ENCODE results near the gene CLASP1.

The CLASP1 gene

GRCh38 chr2:121468936-121469335 is 180.3 kb downstream of the CLASP1 start:
- ChIA-PET CTCF (interaction anchor here (1.1 to 1.8 kb wide), 4 partner anchors 10 to 29 kb away, joined by 3 to 4 read pairs (median 3); no protein-coding TSS in a partner anchor), POLR2A (no interaction called here)
- no peaks in the 10 kb centered on the region for H3K9me3 ChIP-seq (ENCODE audit: control extremely low read depth in 1 of 5, control insufficient read depth in 4 of 5, insufficient read depth in 2 of 5, low read depth in 1 of 5, low read length in 4 of 5)
- peaks cover 25 to 40% (median 31%) of the 10 kb centered on the region in 4 experiments for H3K36me3 ChIP-seq (ENCODE audit: control insufficient read depth in 4 of 4, insufficient read depth in 4 of 4, low read length in 3 of 4)
- no peak overlapping the region for H3K27ac ChIP-seq (ENCODE audit: insufficient read depth in 1 of 2, low read depth in 1 of 2, low read length in 2 of 2, poor library complexity in 1 of 2, severe bottlenecking in 2 of 2)
- DNase-seq: no peak
- H3K27me3 ChIP-seq (replicated peaks in 2 of 5; ENCODE audit: control insufficient read depth in 4 of 5, insufficient read depth in 5 of 5, low read length in 4 of 5): no peaks in the 10 kb centered on the region
- H3K4me3 ChIP-seq (ENCODE audit: control insufficient read depth in 1 of 7, extremely low read depth in 1 of 7, insufficient read depth in 4 of 7, low read depth in 2 of 7, low read length in 6 of 7): no peak overlapping the region
- peaks cover 0 to 3% (median 0%) of the 10 kb centered on the region in 4 experiments for H3K4me1 ChIP-seq (ENCODE audit: control extremely low read depth in 1 of 4, control insufficient read depth in 4 of 4, insufficient read depth in 4 of 4, low read length in 3 of 4)
- WGBS (ENCODE audit: insufficient coverage): 91% methylated on average over 5 of the region's 6 CpGs

DNA sequence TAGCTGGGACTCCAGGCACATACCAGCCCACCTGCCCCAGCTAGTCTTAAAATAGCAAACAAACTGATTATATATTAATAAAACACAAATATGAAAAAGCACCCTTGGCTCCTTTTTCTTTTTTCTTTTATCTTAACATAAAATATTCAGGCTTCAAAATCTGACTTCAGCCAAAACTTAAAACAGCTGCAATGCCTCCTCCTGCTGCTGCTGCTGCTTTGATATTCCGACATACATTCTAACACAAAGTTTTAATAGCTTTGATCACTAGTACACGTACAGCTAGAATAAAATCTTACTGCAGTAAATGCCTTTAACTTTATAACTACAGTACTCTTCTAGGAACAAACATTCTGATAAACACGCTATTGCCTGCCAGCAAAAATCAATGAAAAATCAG is 190.0 kb downstream of the CLASP1 start:
- CTCF ChIA-PET: interaction anchor here (1.0 to 1.8 kb wide), 2 partner anchors 9 to 14 kb away, joined by 3 to 4 read pairs; no protein-coding TSS in a partner anchor
- POLR2A ChIA-PET: no interaction called here
- H3K9me3 ChIP-seq (ENCODE audit: control extremely low read depth in 1 of 5, control insufficient read depth in 4 of 5, insufficient read depth in 2 of 5, low read depth in 1 of 5, low read length in 4 of 5): no peaks in the 10 kb centered on the region
- H3K4me3 ChIP-seq (ENCODE audit: control insufficient read depth in 1 of 7, extremely low read depth in 1 of 7, insufficient read depth in 4 of 7, low read depth in 2 of 7, low read length in 6 of 7): no peak overlapping the region
- H3K4me1 ChIP-seq (ENCODE audit: control extremely low read depth in 1 of 4, control insufficient read depth in 4 of 4, insufficient read depth in 4 of 4, low read length in 3 of 4): no peaks in the 10 kb centered on the region
- no peak for DNase-seq
- no peak overlapping the region for H3K27ac ChIP-seq (ENCODE audit: insufficient read depth in 1 of 2, low read depth in 1 of 2, low read length in 2 of 2, poor library complexity in 1 of 2, severe bottlenecking in 2 of 2)
- 100% methylated on average over 1 of the region's 3 CpGs for WGBS (ENCODE audit: insufficient coverage)
- H3K27me3 ChIP-seq (replicated peaks in 2 of 5; ENCODE audit: control insufficient read depth in 4 of 5, insufficient read depth in 5 of 5, low read length in 4 of 5): no peaks in the 10 kb centered on the region
- peaks cover 19 to 57% (median 41%) of the 10 kb centered on the region in 4 experiments for H3K36me3 ChIP-seq (ENCODE audit: control insufficient read depth in 4 of 4, insufficient read depth in 4 of 4, low read length in 3 of 4)

GRCh38 chr2:121456325-121456724 is 192.9 kb downstream of the CLASP1 start:
- POLR2A ChIA-PET: interaction anchor here (0.6 kb wide), 1 partner anchor 348 kb away, joined by 3 read pairs; no protein-coding TSS in a partner anchor
- peaks cover 25 to 57% (median 42%) of the 10 kb centered on the region in 4 experiments for H3K36me3 ChIP-seq (ENCODE audit: control insufficient read depth in 4 of 4, insufficient read depth in 4 of 4, low read length in 3 of 4)

GRCh38 chr2:121455446-121455845 is 193.8 kb downstream of the CLASP1 start:
- Histone ChIP-seq H3K27me3 (replicated peaks in 2 of 5; ENCODE audit: control insufficient read depth in 4 of 5, insufficient read depth in 5 of 5, low read length in 4 of 5) (no peaks in the 10 kb centered on the region), H3K9me3 (ENCODE audit: control extremely low read depth in 1 of 5, control insufficient read depth in 4 of 5, insufficient read depth in 2 of 5, low read depth in 1 of 5, low read length in 4 of 5) (no peaks in the 10 kb centered on the region), H3K36me3 (ENCODE audit: control insufficient read depth in 4 of 4, insufficient read depth in 4 of 4, low read length in 3 of 4) (peaks cover 25 to 62% (median 46%) of the 10 kb centered on the region in 4 experiments), H3K27ac (ENCODE audit: insufficient read depth in 1 of 2, low read depth in 1 of 2, low read length in 2 of 2, poor library complexity in 1 of 2, severe bottlenecking in 2 of 2) (no peak overlapping the region), H3K4me3 (ENCODE audit: control insufficient read depth in 1 of 7, extremely low read depth in 1 of 7, insufficient read depth in 4 of 7, low read depth in 2 of 7, low read length in 6 of 7) (no peak overlapping the region), H3K4me1 (ENCODE audit: control extremely low read depth in 1 of 4, control insufficient read depth in 4 of 4, insufficient read depth in 4 of 4, low read length in 3 of 4) (no peaks in the 10 kb centered on the region)
- no peak for DNase-seq
- ChIA-PET POLR2A (no interaction called here), CTCF (no interaction called here)
- WGBS (ENCODE audit: insufficient coverage): 89% methylated on average over 5 of the region's 5 CpGs

More at GRCh38 chr2:121456325-121456724, 192.9 kb downstream of the CLASP1 start:
- no peak for DNase-seq
- CTCF ChIA-PET: no interaction called here
- 100% methylated on average over 3 of the region's 3 CpGs for WGBS (ENCODE audit: insufficient coverage)
- Histone ChIP-seq H3K4me1 (ENCODE audit: control extremely low read depth in 1 of 4, control insufficient read depth in 4 of 4, insufficient read depth in 4 of 4, low read length in 3 of 4) (no peaks in the 10 kb centered on the region), H3K27me3 (replicated peaks in 2 of 5; ENCODE audit: control insufficient read depth in 4 of 5, insufficient read depth in 5 of 5, low read length in 4 of 5) (no peaks in the 10 kb centered on the region), H3K4me3 (ENCODE audit: control insufficient read depth in 1 of 7, extremely low read depth in 1 of 7, insufficient read depth in 4 of 7, low read depth in 2 of 7, low read length in 6 of 7) (no peak overlapping the region), H3K9me3 (ENCODE audit: control extremely low read depth in 1 of 5, control insufficient read depth in 4 of 5, insufficient read depth in 2 of 5, low read depth in 1 of 5, low read length in 4 of 5) (no peaks in the 10 kb centered on the region), H3K27ac (ENCODE audit: insufficient read depth in 1 of 2, low read depth in 1 of 2, low read length in 2 of 2, poor library complexity in 1 of 2, severe bottlenecking in 2 of 2) (no peak overlapping the region)

DNA sequence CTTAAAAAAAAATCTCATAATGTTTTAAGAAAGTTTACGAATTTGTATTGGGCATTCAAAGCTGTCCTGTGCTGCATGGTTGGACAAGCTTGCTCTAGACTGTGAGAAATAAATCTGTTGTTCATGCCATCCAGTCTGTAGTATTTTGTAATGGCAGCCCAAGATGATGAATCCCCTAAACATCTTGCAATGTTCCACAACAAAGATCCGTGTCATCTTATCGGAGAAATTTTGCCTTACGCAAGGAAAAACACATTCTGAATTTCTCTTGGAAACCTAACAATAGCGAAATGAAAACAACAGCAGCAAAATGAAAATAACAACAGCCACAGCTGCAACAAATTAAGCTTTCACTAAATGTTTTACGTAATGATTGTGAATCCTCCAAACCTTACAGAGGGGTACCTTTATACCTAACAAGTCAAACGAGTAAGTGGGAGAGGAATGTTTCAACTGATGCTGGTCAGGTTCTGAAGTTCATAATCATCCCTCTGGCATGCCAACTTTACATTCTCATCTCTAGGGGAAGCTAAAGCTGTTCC is 194.6 kb downstream of the CLASP1 start:
- no peak for DNase-seq
- no peaks in the 10 kb centered on the region for H3K27me3 ChIP-seq (replicated peaks in 2 of 5; ENCODE audit: control insufficient read depth in 4 of 5, insufficient read depth in 5 of 5, low read length in 4 of 5)
- POLR2A ChIA-PET: interaction anchor here (0.5 kb wide), 1 partner anchor 99 kb away, joined by 3 read pairs; no protein-coding TSS in a partner anchor
- no peak overlapping the region for H3K27ac ChIP-seq (ENCODE audit: insufficient read depth in 1 of 2, low read depth in 1 of 2, low read length in 2 of 2, poor library complexity in 1 of 2, severe bottlenecking in 2 of 2)
- H3K36me3 ChIP-seq (ENCODE audit: control insufficient read depth in 4 of 4, insufficient read depth in 4 of 4, low read length in 3 of 4): peaks cover 25 to 62% (median 44%) of the 10 kb centered on the region in 4 experiments
- WGBS (ENCODE audit: insufficient coverage): 100% methylated on average over 4 of the region's 7 CpGs
- H3K4me3 ChIP-seq (ENCODE audit: control insufficient read depth in 1 of 7, extremely low read depth in 1 of 7, insufficient read depth in 4 of 7, low read depth in 2 of 7, low read length in 6 of 7): no peak overlapping the region
- H3K4me1 ChIP-seq (ENCODE audit: control extremely low read depth in 1 of 4, control insufficient read depth in 4 of 4, insufficient read depth in 4 of 4, low read length in 3 of 4): no peaks in the 10 kb centered on the region
- CTCF ChIA-PET: interaction anchor here (0.7 to 1.5 kb wide), 3 partner anchors 9 to 370 kb away, joined by 3 read pairs; no protein-coding TSS in a partner anchor
- H3K9me3 ChIP-seq (ENCODE audit: control extremely low read depth in 1 of 5, control insufficient read depth in 4 of 5, insufficient read depth in 2 of 5, low read depth in 1 of 5, low read length in 4 of 5): no peaks in the 10 kb centered on the region

- ChIA-PET POLR2A (no interaction called here), CTCF (interaction anchor here (0.7 to 1.2 kb wide), 2 partner anchors 40 to 69 kb away, joined by 3 read pairs; no protein-coding TSS in a partner anchor)
- DNase-seq: no peak
- Histone ChIP-seq H3K4me3 (ENCODE audit: control insufficient read depth in 1 of 7, extremely low read depth in 1 of 7, insufficient read depth in 4 of 7, low read depth in 2 of 7, low read length in 6 of 7) (no peak overlapping the region), H3K27me3 (replicated peaks in 2 of 5; ENCODE audit: control insufficient read depth in 4 of 5, insufficient read depth in 5 of 5, low read length in 4 of 5) (no peaks in the 10 kb centered on the region), H3K9me3 (ENCODE audit: control extremely low read depth in 1 of 5, control insufficient read depth in 4 of 5, insufficient read depth in 2 of 5, low read depth in 1 of 5, low read length in 4 of 5) (no peaks in the 10 kb centered on the region), H3K4me1 (ENCODE audit: control extremely low read depth in 1 of 4, control insufficient read depth in 4 of 4, insufficient read depth in 4 of 4, low read length in 3 of 4) (no peaks in the 10 kb centered on the region), H3K36me3 (ENCODE audit: control insufficient read depth in 4 of 4, insufficient read depth in 4 of 4, low read length in 3 of 4) (peaks cover 34 to 74% (median 53%) of the 10 kb centered on the region in 4 experiments), H3K27ac (ENCODE audit: insufficient read depth in 1 of 2, low read depth in 1 of 2, low read length in 2 of 2, poor library complexity in 1 of 2, severe bottlenecking in 2 of 2) (no peak overlapping the region)
- WGBS (ENCODE audit: insufficient coverage): 100% methylated on average over 3 of the region's 4 CpGs
Observed at GRCh38 chr2:121451398-121451797, 197.9 kb downstream of the CLASP1 start.

DNA sequence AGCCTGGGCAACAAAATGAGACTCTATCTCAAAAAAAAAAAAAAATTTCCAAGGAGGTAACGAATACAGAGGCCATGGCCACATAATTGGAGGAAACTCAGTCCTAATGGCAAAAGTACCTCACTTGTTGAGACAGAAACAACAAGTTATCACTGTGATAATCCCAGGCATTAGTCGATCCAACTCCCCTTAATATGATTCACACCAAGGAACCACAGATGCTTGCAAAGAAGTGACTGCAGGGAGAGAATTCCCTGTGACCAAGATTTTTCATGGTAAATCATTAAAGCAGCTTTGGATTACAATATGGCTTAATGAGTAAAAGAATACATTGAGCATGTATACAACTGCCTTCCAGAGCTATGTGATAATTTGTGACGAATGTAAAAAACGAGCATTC is 199.0 kb downstream of the CLASP1 start:
- H3K9me3 ChIP-seq (ENCODE audit: control extremely low read depth in 1 of 5, control insufficient read depth in 4 of 5, insufficient read depth in 2 of 5, low read depth in 1 of 5, low read length in 4 of 5): no peaks in the 10 kb centered on the region
- H3K27ac ChIP-seq (ENCODE audit: insufficient read depth in 1 of 2, low read depth in 1 of 2, low read length in 2 of 2, poor library complexity in 1 of 2, severe bottlenecking in 2 of 2): no peak overlapping the region
- POLR2A ChIA-PET: no interaction called here
- WGBS (ENCODE audit: insufficient coverage): 92% methylated on average over 4 of the region's 4 CpGs
- H3K36me3 ChIP-seq (ENCODE audit: control insufficient read depth in 4 of 4, insufficient read depth in 4 of 4, low read length in 3 of 4): peaks cover 34 to 80% (median 54%) of the 10 kb centered on the region in 4 experiments
- no peaks in the 10 kb centered on the region for H3K27me3 ChIP-seq (replicated peaks in 2 of 5; ENCODE audit: control insufficient read depth in 4 of 5, insufficient read depth in 5 of 5, low read length in 4 of 5)
- H3K4me1 ChIP-seq (ENCODE audit: control extremely low read depth in 1 of 4, control insufficient read depth in 4 of 4, insufficient read depth in 4 of 4, low read length in 3 of 4): no peaks in the 10 kb centered on the region
- no peak for DNase-seq
- CTCF ChIA-PET: interaction anchor here (0.9 to 1.2 kb wide), 3 partner anchors 11 to 71 kb away, joined by 3 read pairs; no protein-coding TSS in a partner anchor
- H3K4me3 ChIP-seq (ENCODE audit: control insufficient read depth in 1 of 7, extremely low read depth in 1 of 7, insufficient read depth in 4 of 7, low read depth in 2 of 7, low read length in 6 of 7): no peak overlapping the region
